HepG2 (cell line): ENCODE measurements around the gene WDR53. TPM values are rescaled to one million over a fixed set of nuclear protein-coding genes. Genes with fewer than 3 reads are reported as not detected.

Experiments
- ATAC-seq: fragments of 200-7000 bp; cut with Tn5 transposase; 3 replicates; pipeline ENCODE4 v1.9.1; 2020; ENCODE audit warnings: mild to moderate bottlenecking, moderate library complexity
- BruUV-seq: library from RNA; stranded (reverse); fragments of 400-500 nt; replicated peaks from 2 replicates; lab custom pipeline; 2021; lab: Mats Ljungman, UMichigan
- CTCF ChIA-PET: fragments of 300-600 bp; formaldehyde crosslinking; extraction: SDS; loops from one replicate; lab custom pipeline; 2021; ENCODE audit warnings: low total read pairs, inconsistent platforms, low intra/inter-chr PET ratio; lab: Yijun Ruan, JAX
- POLR2A ChIA-PET: fragments of 350-600 bp; sonication (Branson Sonifier 250); formaldehyde crosslinking; loops from one replicate; lab custom pipeline; 2020; ENCODE audit warnings: antibody characterized with exemption, inconsistent platforms; lab: Yijun Ruan, JAX
- DNase-seq: peaks from one replicate; pipeline ENCODE4 v3.0.0-alpha.2; 2015; ENCODE audit warnings: low spot score
- FAIRE-seq: peaks from 3 replicates; lab custom pipeline; 2011; peaks lifted over from hg19 to GRCh38; lab: Jason Lieb, UNC
- H2AFZ ChIP-seq: one replicate; pipeline ENCODE4 v1.6.1; 2011; ENCODE audit warnings: low read length, inconsistent platforms
- H3K27ac ChIP-seq: fragments of 300-600 bp; 3 replicates; pipeline ENCODE4 v1.8.0; 2011; ENCODE audit warnings: mixed run types, mild to moderate bottlenecking, mixed read lengths, low read length, inconsistent platforms; ENCODE audit not compliant: insufficient read depth; ENCODE audit errors: extremely low read length
- H3K27me3 ChIP-seq, 2 experiments: fragments of 200-600 bp in 1 of 2; 2 replicates in 1 of 2; 3 replicates in 1 of 2; pipeline versions ENCODE4 v1.6.0 to v1.8.0; 2011; ENCODE audit warnings: low read length in 2 of 2, mild to moderate bottlenecking in 2 of 2, moderate library complexity in 2 of 2, inconsistent platforms in 1 of 2; ENCODE audit not compliant: insufficient read depth in 2 of 2, control insufficient read depth in 1 of 2
- H3K36me3 ChIP-seq, 2 experiments: fragments of 200-600 bp in 1 of 2; replicated peaks in 1 of 2; 2 replicates in 1 of 2; 3 replicates in 1 of 2; pipeline versions ENCODE4 v1.5.1 to v1.8.0; 2011; ENCODE audit warnings: low read length in 2 of 2, inconsistent platforms in 1 of 2; ENCODE audit not compliant: insufficient read depth in 2 of 2, control insufficient read depth in 1 of 2
- H3K4me1 ChIP-seq: 2 replicates; pipeline ENCODE4 v1.5.1; 2012; ENCODE audit warnings: low read length, inconsistent platforms; ENCODE audit not compliant: insufficient read depth
- H3K4me2 ChIP-seq: 2 replicates; pipeline ENCODE4 v1.6.0; 2011; ENCODE audit warnings: low read depth, low read length, inconsistent platforms
- H3K4me3 ChIP-seq, 3 experiments: fragments of 200-600 bp in 1 of 3; sonication (generic), shearing (Covaris generic) in 1 of 3; replicated peaks in 1 of 3; 2 replicates each; pipeline ENCODE4 v1.5.1; 2011 to 2016; ENCODE audit warnings: low read length in 3 of 3, inconsistent platforms in 2 of 3, low read depth in 2 of 3, mild to moderate bottlenecking in 2 of 3, control low read depth in 1 of 3, mixed read lengths in 1 of 3; ENCODE audit not compliant: insufficient read depth in 1 of 3
- H3K79me2 ChIP-seq: one replicate; pipeline ENCODE4 v1.6.1; 2011; ENCODE audit warnings: low read length, inconsistent platforms; ENCODE audit not compliant: insufficient read depth
- H3K9ac ChIP-seq: 2 replicates; pipeline ENCODE4 v1.6.0; 2011; ENCODE audit warnings: mild to moderate bottlenecking, low read depth, low read length, inconsistent platforms; ENCODE audit not compliant: insufficient read depth
- H3K9me3 ChIP-seq: 2 replicates; pipeline ENCODE4 v1.5.1; 2012; ENCODE audit warnings: mild to moderate bottlenecking, low read length
- H4K20me1 ChIP-seq: 2 replicates; pipeline ENCODE4 v1.6.0; 2011; ENCODE audit warnings: inconsistent platforms, mild to moderate bottlenecking, low read length, moderate library complexity; ENCODE audit not compliant: insufficient read depth
- ARNT2 ChIP-seq: sonication (generic); formaldehyde crosslinking; IDR thresholded peaks from 2 replicates; pipeline ENCODE4 v1.8.0; 2022; ENCODE audit warnings: mild to moderate bottlenecking, low read depth, missing genetic modification reagents, moderate library complexity
- BHLHE40 ChIP-seq: IDR thresholded peaks from 2 replicates; pipeline ENCODE4 v1.6.1; 2011; ENCODE audit warnings: low read length, improper control_type of control experiment
- HMGA1 ChIP-seq: sonication (generic); formaldehyde crosslinking; conservative IDR thresholded peaks from 2 replicates; pipeline ENCODE4 v1.4.0; 2020; ENCODE audit warnings: missing genetic modification reagents
- JDP2 ChIP-seq: sonication (generic); formaldehyde crosslinking; IDR thresholded peaks from 2 replicates; pipeline ENCODE4 v1.8.1; 2022; ENCODE audit warnings: missing genetic modification reagents, borderline replicate concordance
- JUN ChIP-seq: sonication (generic); formaldehyde crosslinking; IDR thresholded peaks from 2 replicates; pipeline ENCODE4 v1.4.0; 2020; ENCODE audit warnings: mild to moderate bottlenecking, missing genetic modification reagents
- JUND ChIP-seq: sonication (generic); formaldehyde crosslinking; IDR thresholded peaks from 2 replicates; pipeline ENCODE4 v1.8.0; 2022; ENCODE audit warnings: mild to moderate bottlenecking, missing genetic modification reagents
- MAFK ChIP-seq, 2 experiments: IDR thresholded peaks in 1 of 2; conservative IDR thresholded peaks in 1 of 2; 2 replicates each; pipeline ENCODE4 v1.6.1; 2011; ENCODE audit warnings: improper control_type of control experiment in 2 of 2, low read length in 2 of 2
- MBNL3 ChIP-seq: fragments of 250-450 bp; sonication (Bioruptor Pico); conservative IDR thresholded peaks from 2 replicates; pipeline ENCODE4 v1.8.0; 2022; ENCODE audit warnings: mild to moderate bottlenecking, inconsistent platforms
- RARG ChIP-seq: sonication (generic); formaldehyde crosslinking; IDR thresholded peaks from 2 replicates; pipeline ENCODE4 v1.4.0; 2020; ENCODE audit warnings: low read depth, mild to moderate bottlenecking, missing genetic modification reagents
- SMARCC2 ChIP-seq: fragments of 450-650 bp; IDR thresholded peaks from 2 replicates; pipeline ENCODE4 v1.6.1; 2017; ENCODE audit warnings: antibody characterized with exemption, mild to moderate bottlenecking
- SP2 ChIP-seq: sonication (generic); formaldehyde crosslinking; IDR thresholded peaks from 2 replicates; pipeline ENCODE4 v1.5.1; 2020; ENCODE audit warnings: mild to moderate bottlenecking, missing genetic modification reagents
- XRCC5 ChIP-seq: fragments of 200-400 bp; formaldehyde crosslinking; optimal IDR thresholded peaks from 2 replicates; pipeline ENCODE3; 2017; ENCODE audit warnings: mild to moderate bottlenecking, low read length
- ZBTB20 ChIP-seq: sonication (generic); formaldehyde crosslinking; IDR thresholded peaks from 2 replicates; pipeline ENCODE4 v1.8.1; 2023; ENCODE audit warnings: missing genetic modification reagents, low read depth, mild to moderate bottlenecking, borderline replicate concordance
- ZNF143 ChIP-seq: sonication (generic); formaldehyde crosslinking; IDR thresholded peaks from 2 replicates; pipeline ENCODE4 v1.4.0; 2020; ENCODE audit warnings: missing genetic modification reagents
- ZNF225 ChIP-seq: sonication (generic); formaldehyde crosslinking; IDR thresholded peaks from 2 replicates; pipeline ENCODE4 v1.4.0; 2020; ENCODE audit warnings: mild to moderate bottlenecking, missing genetic modification reagents
- ZNF230 ChIP-seq: sonication (generic); formaldehyde crosslinking; IDR thresholded peaks from 2 replicates; pipeline ENCODE4 v1.4.0; 2020; ENCODE audit warnings: mild to moderate bottlenecking, missing genetic modification reagents
- ZNF232 ChIP-seq: sonication (generic); formaldehyde crosslinking; IDR thresholded peaks from 2 replicates; pipeline ENCODE4 v1.4.0; 2020; ENCODE audit warnings: missing genetic modification reagents, borderline replicate concordance
- ZNF235 ChIP-seq: sonication (generic); formaldehyde crosslinking; IDR thresholded peaks from 2 replicates; pipeline ENCODE4 v1.8.1; 2023; ENCODE audit warnings: mild to moderate bottlenecking, missing genetic modification reagents, borderline replicate concordance
- ZNF24 ChIP-seq: fragments of 450-650 bp; IDR thresholded peaks from 2 replicates; pipeline ENCODE4 v1.6.1; 2017; ENCODE audit warnings: antibody characterized with exemption, mild to moderate bottlenecking
- ZNF274 ChIP-seq: sonication (generic); formaldehyde crosslinking; IDR thresholded peaks from 2 replicates; pipeline ENCODE4 v1.5.1; 2020; ENCODE audit warnings: mild to moderate bottlenecking, missing genetic modification reagents
- whole genome bisulfite sequencing: methylation state at CpG from one replicate; pipeline ENCODE4 v1.1.6; 2017; ENCODE audit warnings: low lambda C conversion rate; 5-methylcytosine and 5-hydroxymethylcytosine counted together
- in situ Hi-C: cut with HindIII; loops from 2 replicates; pipeline ENCODE4 v1.10.0; 2017; ENCODE audit warnings: low pct_unique_long_range_greater_than_20kb; ENCODE audit not compliant: extremely low pct_ligation_motif_present
- intact Hi-C: fragments of 100-400 bp; cut with micrococcal nuclease; formaldehyde crosslinking; loops from one replicate; pipeline ENCODE4 v1.10.0; 2022; ENCODE audit not compliant: unreplicated experiment
- polyA plus RNA-seq, 8 experiments: library from polyadenylated mRNA; depleted of rRNA in 3 of 8; stranded (reverse) in 7 of 8; unstranded in 1 of 8; fragments of >200 nt; fragmentation: Illumina TruSeq in 4 of 8; extraction: Trizol in 4 of 8; gene quantifications; 2 replicates each; pipeline versions ENCODE4 v1.2.1 to v1.2.3, GENCODE V29; 2011 to 2016; ENCODE audit warnings: low read depth in 4 of 8, missing spikeins in 1 of 8, mixed read lengths in 1 of 8; ENCODE audit not compliant: insufficient read depth in 1 of 8
- total RNA-seq, 5 experiments: library from RNA; depleted of rRNA; stranded (reverse); fragments of >200 nt; fragmentation: Illumina TruSeq; extraction: Trizol; gene quantifications; 2 replicates each; pipeline ENCODE4 v1.2.3, GENCODE V29; 2016; ENCODE audit warnings: low read depth in 1 of 5
- TF ChIP-seq, protein P1 (sequence below): sonication (generic); formaldehyde crosslinking; IDR thresholded peaks from 2 replicates; pipeline ENCODE4 v1.9.0; 2022; ENCODE audit warnings: missing genetic modification reagents, mild to moderate bottlenecking, borderline replicate concordance

WDR53 gene
- total and polyA plus RNA-seq, 2 of the 13 experiments (the other 11 are each of a cell fraction or from before 2014, with no cell fraction given), result 3.5 to 7.7 TPM

DNA sequence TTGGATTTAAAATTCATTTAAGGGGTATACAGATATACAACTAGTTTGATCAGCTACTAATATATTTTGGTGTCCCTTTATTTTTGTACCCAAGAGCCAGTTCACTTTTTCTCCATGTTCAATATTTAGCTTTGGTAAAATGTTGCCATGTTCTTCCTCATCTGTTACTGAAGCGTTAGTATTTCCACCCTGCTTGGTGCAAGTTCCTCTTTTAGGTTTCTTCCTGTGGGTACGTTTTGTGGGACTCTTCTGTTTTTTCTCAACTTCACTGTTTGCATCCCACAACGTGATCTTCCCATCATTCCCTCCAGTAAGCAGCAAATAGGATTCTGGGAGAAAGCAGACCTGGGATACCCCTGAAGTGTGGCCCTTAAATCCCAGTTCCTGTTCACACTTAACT, 14.1 kb downstream of the WDR53 start:
- ChIA-PET POLR2A (no interaction called here), CTCF (no interaction called here)
- intact Hi-C loops (no loop called here), in situ Hi-C loops (no loop called here)
- H3K9ac ChIP-seq, result no peak overlapping the region
- H3K36me3 ChIP-seq, result no peaks in the 10 kb centered on the region
- TF ChIP-seq JUND, result no peak
- no peak for TF ChIP-seq RARG (CRISPR knock-in tag)
- no peak for TF ChIP-seq XRCC5
- no peak for TF ChIP-seq ZNF225 (CRISPR knock-in tag)
- TF ChIP-seq, protein P1, sequence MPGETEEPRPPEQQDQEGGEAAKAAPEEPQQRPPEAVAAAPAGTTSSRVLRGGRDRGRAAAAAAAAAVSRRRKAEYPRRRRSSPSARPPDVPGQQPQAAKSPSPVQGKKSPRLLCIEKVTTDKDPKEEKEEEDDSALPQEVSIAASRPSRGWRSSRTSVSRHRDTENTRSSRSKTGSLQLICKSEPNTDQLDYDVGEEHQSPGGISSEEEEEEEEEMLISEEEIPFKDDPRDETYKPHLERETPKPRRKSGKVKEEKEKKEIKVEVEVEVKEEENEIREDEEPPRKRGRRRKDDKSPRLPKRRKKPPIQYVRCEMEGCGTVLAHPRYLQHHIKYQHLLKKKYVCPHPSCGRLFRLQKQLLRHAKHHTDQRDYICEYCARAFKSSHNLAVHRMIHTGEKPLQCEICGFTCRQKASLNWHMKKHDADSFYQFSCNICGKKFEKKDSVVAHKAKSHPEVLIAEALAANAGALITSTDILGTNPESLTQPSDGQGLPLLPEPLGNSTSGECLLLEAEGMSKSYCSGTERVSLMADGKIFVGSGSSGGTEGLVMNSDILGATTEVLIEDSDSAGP, result no peak
- TF ChIP-seq MAFK (conservative IDR thresholded peaks at IDR 0.05 in 1 of 2, IDR thresholded peaks at IDR 0.05 in 1 of 2; ENCODE audit: low read length in 2 of 2), result no peak
- BruUV-seq, result no TSS peak
- H3K4me2 ChIP-seq, result no peak overlapping the region
- no peaks in the 10 kb centered on the region for H3K4me1 ChIP-seq
- no peaks in the 10 kb centered on the region for H4K20me1 ChIP-seq
- no peaks in the 10 kb centered on the region for H3K27me3 ChIP-seq
- H3K9me3 ChIP-seq, result peaks cover 15% of the 10 kb centered on the region
- H3K4me3 ChIP-seq, result no peak overlapping the region
- FAIRE-seq, result no peak
- no peak for ATAC-seq
- WGBS, result 90% methylated on average over 3 of the region's 3 CpGs
- H2AFZ ChIP-seq, result no peak overlapping the region
- no peak for DNase-seq
- no peaks in the 10 kb centered on the region for H3K79me2 ChIP-seq
- H3K27ac ChIP-seq, result no peak overlapping the region

DNA sequence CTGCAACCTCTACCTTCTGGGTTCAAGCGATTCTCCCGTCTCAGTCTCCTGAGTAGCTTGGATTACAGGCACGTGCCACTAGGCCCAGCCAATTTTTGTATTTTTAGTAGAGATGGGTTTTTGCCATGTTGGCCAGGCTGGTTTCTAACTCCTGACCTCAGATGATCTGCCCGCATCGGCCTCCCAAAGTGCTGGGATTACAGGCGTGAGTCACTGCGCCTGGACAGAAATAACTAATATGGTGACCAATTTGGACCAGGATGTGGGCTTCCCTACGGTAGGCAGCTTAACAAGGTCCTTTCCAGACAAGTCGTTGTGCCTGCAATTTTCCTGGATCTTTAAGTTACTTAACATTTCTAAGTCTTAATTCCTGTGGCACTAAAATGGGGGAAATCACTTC, 14.8 kb downstream of the WDR53 start:
- H3K4me1 ChIP-seq, result no peaks in the 10 kb centered on the region
- H4K20me1 ChIP-seq, result no peaks in the 10 kb centered on the region
- ChIA-PET CTCF (no interaction called here), POLR2A (no interaction called here)
- H3K36me3 ChIP-seq, result no peaks in the 10 kb centered on the region
- H3K79me2 ChIP-seq, result no peaks in the 10 kb centered on the region
- 98% methylated on average over 9 of the region's 9 CpGs for WGBS
- no peak overlapping the region for H3K9ac ChIP-seq
- no peaks in the 10 kb centered on the region for H3K27me3 ChIP-seq
- ATAC-seq (no peak), FAIRE-seq (no peak), DNase-seq (no peak)
- intact Hi-C loops, result no loop called here
- in situ Hi-C loops, result no loop called here
- no peak overlapping the region for H3K27ac ChIP-seq
- peaks cover 19% of the 10 kb centered on the region for H3K9me3 ChIP-seq
- no peak overlapping the region for H2AFZ ChIP-seq
- BruUV-seq, result no TSS peak
- no peak overlapping the region for H3K4me3 ChIP-seq
- no peak overlapping the region for H3K4me2 ChIP-seq
- TF ChIP-seq ZBTB20, result no peak
- no peak for TF ChIP-seq ARNT2 (CRISPR knock-in tag)
- TF ChIP-seq JDP2 (CRISPR knock-in tag), result no peak
- TF ChIP-seq MBNL3 (CRISPR knock-in tag), result no peak
- no peak for TF ChIP-seq ZNF235 (CRISPR knock-in tag)
- no peak for TF ChIP-seq ZNF274
- TF ChIP-seq SMARCC2, result no peak
- TF ChIP-seq ZNF143 (CRISPR knock-in tag), result no peak
- no peak for TF ChIP-seq ZNF230 (CRISPR knock-in tag)
- no peak for TF ChIP-seq BHLHE40
- TF ChIP-seq JUN, result no peak
- no peak for TF ChIP-seq ZNF232 (CRISPR knock-in tag)
- no peak for TF ChIP-seq ZNF24
- TF ChIP-seq HMGA1, result no peak
- TF ChIP-seq SP2 (CRISPR knock-in tag), result no peak
